ENCODE measurements around the gene LHX6. TPM values are rescaled to one million over a fixed set of nuclear protein-coding genes. Genes with fewer than 3 reads are reported as not detected.

Gene LHX6
- total RNA-seq, 1 experiment from 2014 or later = 11.1 TPM

GRCh38 chr9:122256206-122256605 is 27.4 kb upstream of the LHX6 start:
- TF ChIP-seq EZH2phosphoT487 (IDR thresholded peaks at IDR 0.05; ENCODE audit: borderline replicate concordance, low read length) = no peak
- no peak for TF ChIP-seq EZH2 (IDR thresholded peaks at IDR 0.05; ENCODE audit: low read length, unreplicated experiment)
- no peak for TF ChIP-seq CTCF (conservative IDR thresholded peaks at IDR 0.05; ENCODE audit: low read depth, low read length)
- peaks cover 17% of the 10 kb centered on the region for H3K79me2 ChIP-seq (ENCODE audit: low read length)
- H4K20me1 ChIP-seq (ENCODE audit: low read length) = no peaks in the 10 kb centered on the region
- no peaks in the 10 kb centered on the region for H3F3A ChIP-seq (ENCODE audit: low read length, unreplicated experiment)
- no peak overlapping the region for H2AFZ ChIP-seq (ENCODE audit: low read length)
- H3K9me3 ChIP-seq (ENCODE audit: low read length) = no peaks in the 10 kb centered on the region
- H3K36me3 ChIP-seq (ENCODE audit: low read depth, low read length) = peaks cover 18% of the 10 kb centered on the region
- peaks cover 3% of the 10 kb centered on the region for H3K4me1 ChIP-seq (ENCODE audit: insufficient read depth, low read length)
- H3K27me3 ChIP-seq (ENCODE audit: low read length) = no peaks in the 10 kb centered on the region
- H3K27ac ChIP-seq (ENCODE audit: low read length) = no peak overlapping the region
- no peak overlapping the region for H3K9ac ChIP-seq (ENCODE audit: low read length)
- DNase-seq = no peak
- no TSS peak for BruUV-seq (replicated peaks)
- no peak for ATAC-seq
- no peaks in the 10 kb centered on the region for H3K9me2 ChIP-seq (replicated peaks; ENCODE audit: low read length)
- ChIA-PET CTCF (interaction anchor here (0.7 kb wide), 1 partner anchor 44 kb away, joined by 3 read pairs; no protein-coding TSS in a partner anchor), POLR2A (ENCODE audit: unreplicated experiment) (no interaction called here)
- intact Hi-C loops (cut with micrococcal nuclease) = no loop called here
- H3K4me2 ChIP-seq (ENCODE audit: low read length) = no peak overlapping the region
- H3K4me3 ChIP-seq (ENCODE audit: low read length) = no peak overlapping the region

GRCh38 chr9:122254761-122255160 is 26.0 kb upstream of the LHX6 start:
- no peak for DNase-seq
- intact Hi-C loops (cut with micrococcal nuclease) = no loop called here
- Histone ChIP-seq H3K36me3 (ENCODE audit: low read depth, low read length) (peaks cover 19% of the 10 kb centered on the region), H3K9me2 (replicated peaks; ENCODE audit: low read length) (no peaks in the 10 kb centered on the region), H3K4me1 (ENCODE audit: insufficient read depth, low read length) (peaks cover under 1% of the 10 kb centered on the region; the same call in 1 of the 2 replicates), H4K20me1 (ENCODE audit: low read length) (no peaks in the 10 kb centered on the region), H3K9ac (ENCODE audit: low read length) (no peak overlapping the region), H3K9me3 (ENCODE audit: low read length) (no peaks in the 10 kb centered on the region), H3F3A (ENCODE audit: low read length, unreplicated experiment) (peaks cover 3% of the 10 kb centered on the region), H3K27me3 (ENCODE audit: low read length) (no peaks in the 10 kb centered on the region), H2AFZ (ENCODE audit: low read length) (no peak overlapping the region), H3K4me2 (ENCODE audit: low read length) (no peak overlapping the region), H3K27ac (ENCODE audit: low read length) (no peak overlapping the region), H3K79me2 (ENCODE audit: low read length) (peaks cover 8% of the 10 kb centered on the region; the same call in 1 of the 2 replicates), H3K4me3 (ENCODE audit: low read length) (no peak overlapping the region)
- TF ChIP-seq EZH2 (IDR thresholded peaks at IDR 0.05; ENCODE audit: low read length, unreplicated experiment) = no peak
- ChIA-PET CTCF (no interaction called here), POLR2A (ENCODE audit: unreplicated experiment) (interaction anchor here (0.5 kb wide), 1 partner anchor 37 kb away, joined by 12 read pairs; no protein-coding TSS in a partner anchor)
- no peak for ATAC-seq
- BruUV-seq (replicated peaks) = no TSS peak

- H2AFZ ChIP-seq (ENCODE audit: low read length) = no peak overlapping the region
- ATAC-seq (no peak), DNase-seq (no peak)
- H4K20me1 ChIP-seq (ENCODE audit: low read length) = no peaks in the 10 kb centered on the region
- POLR2A ChIA-PET (ENCODE audit: unreplicated experiment) = no interaction called here
- no peaks in the 10 kb centered on the region for H3K9me3 ChIP-seq (ENCODE audit: low read length)
- H3K79me2 ChIP-seq (ENCODE audit: low read length) = peaks cover 8% of the 10 kb centered on the region; the same call in 1 of the 2 replicates
- intact Hi-C loops (cut with micrococcal nuclease) = no loop called here
- no peaks in the 10 kb centered on the region for H3K9me2 ChIP-seq (replicated peaks; ENCODE audit: low read length)
- H3K9ac ChIP-seq (ENCODE audit: low read length) = no peak overlapping the region
- no peak overlapping the region for H3K27ac ChIP-seq (ENCODE audit: low read length)
- no peak overlapping the region for H3K4me2 ChIP-seq (ENCODE audit: low read length)
- H3K36me3 ChIP-seq (ENCODE audit: low read depth, low read length) = peaks cover 19% of the 10 kb centered on the region
- no peaks in the 10 kb centered on the region for H3K27me3 ChIP-seq (ENCODE audit: low read length)
- H3F3A ChIP-seq (ENCODE audit: low read length, unreplicated experiment) = peaks cover 3% of the 10 kb centered on the region
- no peak for TF ChIP-seq EZH2 (IDR thresholded peaks at IDR 0.05; ENCODE audit: low read length, unreplicated experiment)
- no peak for TF ChIP-seq EZH2phosphoT487 (IDR thresholded peaks at IDR 0.05; ENCODE audit: borderline replicate concordance, low read length)
- TF ChIP-seq CTCF (conservative IDR thresholded peaks at IDR 0.05; ENCODE audit: low read depth, low read length) = no peak
- no peak overlapping the region for H3K4me3 ChIP-seq (ENCODE audit: low read length)
- CTCF ChIA-PET = no interaction called here
- no TSS peak for BruUV-seq (replicated peaks)
- H3K4me1 ChIP-seq (ENCODE audit: insufficient read depth, low read length) = peaks cover 17% of the 10 kb centered on the region
Observed at GRCh38 chr9:122252796-122253195, 24.0 kb upstream of the LHX6 start.
